SK-N-SH (cell line): ENCODE measurements around the gene ZNF592. TPM values are rescaled to one million over a fixed set of nuclear protein-coding genes. Genes with fewer than 3 reads are reported as not detected.

Source experiments
- CTCF ChIA-PET: fragments of 300-600, 350-600 bp; formaldehyde crosslinking; extraction: SDS; loops from one replicate; lab custom pipeline; 2021; lab: Yijun Ruan, JAX
- POLR2A ChIA-PET: fragments of 350-600 bp; sonication (Branson Sonifier 250); formaldehyde crosslinking; extraction: SDS; loops from one replicate; lab custom pipeline; 2020; ENCODE audit warnings: antibody characterized with exemption, inconsistent platforms; lab: Yijun Ruan, JAX
- DNase-seq: peaks from one replicate; pipeline ENCODE4 v3.0.0; 2012
- H2AFZ ChIP-seq: fragments of 200-600 bp; sonication (generic); 2 replicates; pipeline ENCODE4 v1.8.1; 2016; ENCODE audit warnings: antibody characterized with exemption, mild to moderate bottlenecking, low read depth
- H3F3A ChIP-seq: fragments of 200-600 bp; sonication (generic); replicated peaks from 2 replicates; pipeline ENCODE3; 2016; ENCODE audit warnings: antibody characterized with exemption, mild to moderate bottlenecking; ENCODE audit not compliant: insufficient read depth
- H3K27ac ChIP-seq, 2 experiments: fragments of 200-500 bp in 1 of 2; fragments of 200-600 bp in 1 of 2; sonication (Bioruptor generic) in 1 of 2; sonication (generic), shearing (Covaris generic) in 1 of 2; 2 replicates each; pipeline versions ENCODE4 v1.5.1 to v1.6.1; 2014 to 2016; ENCODE audit warnings: low read depth in 2 of 2, inconsistent platforms in 1 of 2, low read length in 1 of 2, mild to moderate bottlenecking in 1 of 2, mixed read lengths in 1 of 2
- H3K27me3 ChIP-seq: fragments of 200-600 bp; sonication (generic), shearing (Covaris generic); 2 replicates; pipeline ENCODE4 v1.6.1; 2016; ENCODE audit warnings: mixed run types; ENCODE audit not compliant: insufficient read depth
- H3K36me3 ChIP-seq, 2 experiments: fragments of 200-500 bp in 1 of 2; fragments of 200-600 bp in 1 of 2; sonication (Bioruptor generic) in 1 of 2; sonication (generic) in 1 of 2; replicated peaks in 1 of 2; 2 replicates each; pipeline versions ENCODE3 to v1.5.1; 2014 to 2016; ENCODE audit warnings: low read length in 1 of 2, mild to moderate bottlenecking in 1 of 2; ENCODE audit not compliant: insufficient read depth in 2 of 2, control insufficient read depth in 1 of 2
- H3K4me1 ChIP-seq, 2 experiments: fragments of 200-500 bp in 1 of 2; fragments of 200-600 bp in 1 of 2; sonication (Bioruptor generic) in 1 of 2; sonication (generic), shearing (Covaris generic) in 1 of 2; 2 replicates each; pipeline versions ENCODE4 v1.5.1 to v1.6.1; 2014 to 2016; ENCODE audit warnings: low read depth in 1 of 2, low read length in 1 of 2, mixed run types in 1 of 2; ENCODE audit not compliant: insufficient read depth in 2 of 2, control insufficient read depth in 1 of 2
- H3K4me2 ChIP-seq: fragments of 200-600 bp; sonication (generic), shearing (Covaris generic); 2 replicates; pipeline ENCODE4 v1.6.1; 2017; ENCODE audit warnings: mixed run types
- H3K4me3 ChIP-seq, 2 experiments: fragments of 200-500 bp in 1 of 2; fragments of 200-600 bp in 1 of 2; sonication (Bioruptor generic) in 1 of 2; sonication (generic), shearing (Covaris generic) in 1 of 2; 2 replicates each; pipeline versions ENCODE4 v1.5.1 to v1.8.1; 2014 to 2016; ENCODE audit warnings: low read depth in 2 of 2, inconsistent platforms in 1 of 2, low read length in 1 of 2, mild to moderate bottlenecking in 1 of 2, mixed read lengths in 1 of 2, moderate library complexity in 1 of 2
- H3K79me2 ChIP-seq: fragments of 200-600 bp; sonication (generic); 2 replicates; pipeline ENCODE4 v1.8.1; 2017; ENCODE audit warnings: mild to moderate bottlenecking; ENCODE audit not compliant: insufficient read depth
- H3K9ac ChIP-seq: fragments of 200-600 bp; sonication (generic); 2 replicates; pipeline ENCODE4 v1.6.1; 2017; ENCODE audit warnings: mixed run types
- H3K9me2 ChIP-seq: fragments of 200-600 bp; sonication (generic); 2 replicates; pipeline ENCODE4 v1.6.1; 2017; ENCODE audit warnings: mixed run types
- H3K9me3 ChIP-seq: fragments of 200-600 bp; sonication (generic); 2 replicates; pipeline ENCODE4 v1.6.1; 2017; ENCODE audit warnings: mixed run types, mild to moderate bottlenecking, moderate library complexity
- H4K20me1 ChIP-seq: fragments of 200-600 bp; sonication (generic); 2 replicates; pipeline ENCODE4 v1.6.1; 2017; ENCODE audit warnings: mild to moderate bottlenecking, mixed run types; ENCODE audit not compliant: insufficient read depth
- CHD2 ChIP-seq: fragments of 150-350 bp; IDR thresholded peaks from 2 replicates; pipeline ENCODE4 v1.6.1; 2018; ENCODE audit warnings: low read length; ENCODE audit not compliant: partially characterized antibody
- EZH2phosphoT487 ChIP-seq: fragments of 200-600 bp; sonication (generic); IDR thresholded peaks from 2 replicates; pipeline ENCODE4 v1.6.1; 2017; ENCODE audit warnings: low read depth, mixed run types, mild to moderate bottlenecking, antibody characterized with exemption, moderate library complexity, borderline replicate concordance
- GABPA ChIP-seq: IDR thresholded peaks from 2 replicates; pipeline ENCODE4 v1.4.0; 2012; ENCODE audit warnings: low read depth, mild to moderate bottlenecking
- GATA2 ChIP-seq: sonication (generic); formaldehyde crosslinking; IDR thresholded peaks from 2 replicates; pipeline ENCODE4 v1.5.0; 2020; ENCODE audit warnings: mild to moderate bottlenecking, missing genetic modification reagents
- JUND ChIP-seq: IDR thresholded peaks from 2 replicates; pipeline ENCODE4 v1.4.0; 2012
- MEF2A ChIP-seq: IDR thresholded peaks from 2 replicates; pipeline ENCODE4 v1.4.0; 2012; ENCODE audit warnings: low read depth, borderline replicate concordance
- NRF1 ChIP-seq: IDR thresholded peaks from 2 replicates; pipeline ENCODE4 v1.6.1; 2012; ENCODE audit warnings: low read depth, mild to moderate bottlenecking, low read length
- RAD21 ChIP-seq: IDR thresholded peaks from 2 replicates; pipeline ENCODE4 v1.6.1; 2012; ENCODE audit warnings: mild to moderate bottlenecking, low read length
- RXRA ChIP-seq: IDR thresholded peaks from 2 replicates; pipeline ENCODE4 v1.4.0; 2012; ENCODE audit warnings: low read depth, mild to moderate bottlenecking, borderline replicate concordance
- TCF12 ChIP-seq: IDR thresholded peaks from 2 replicates; pipeline ENCODE4 v1.4.0; 2012
- YY1 ChIP-seq: IDR thresholded peaks from 2 replicates; pipeline ENCODE4 v1.4.0; 2012; ENCODE audit warnings: low read depth, mild to moderate bottlenecking
- WGBS: methylation state at CpG from one replicate; pipeline ENCODE4 v1.1.6; 2017; ENCODE audit warnings: low lambda C conversion rate; 5-methylcytosine and 5-hydroxymethylcytosine counted together
- polyA plus RNA-seq, 3 experiments: library from polyadenylated mRNA; depleted of rRNA; stranded (reverse); fragments of >200 nt; gene quantifications; 2 replicates each; pipeline ENCODE4 v1.2.3, GENCODE V29; 2012
- TF ChIP-seq, protein P1 (sequence below): fragments of 150-350 bp; IDR thresholded peaks from 2 replicates; pipeline ENCODE4 v1.6.1; 2016; ENCODE audit warnings: mild to moderate bottlenecking, low read depth, low read length
- TF ChIP-seq, protein P2 (sequence below): IDR thresholded peaks from 2 replicates; pipeline ENCODE4 v1.4.0; 2012; ENCODE audit warnings: low read depth, borderline replicate concordance
- TF ChIP-seq, protein P3 (sequence below): IDR thresholded peaks from 2 replicates; pipeline ENCODE4 v1.6.1; 2012; ENCODE audit warnings: mild to moderate bottlenecking, low read depth, low read length, moderate library complexity

Gene ZNF592
- polyA plus RNA-seq, 1 of the 3 experiments (the other 2 are of a cell fraction): 8.0 TPM

DNA sequence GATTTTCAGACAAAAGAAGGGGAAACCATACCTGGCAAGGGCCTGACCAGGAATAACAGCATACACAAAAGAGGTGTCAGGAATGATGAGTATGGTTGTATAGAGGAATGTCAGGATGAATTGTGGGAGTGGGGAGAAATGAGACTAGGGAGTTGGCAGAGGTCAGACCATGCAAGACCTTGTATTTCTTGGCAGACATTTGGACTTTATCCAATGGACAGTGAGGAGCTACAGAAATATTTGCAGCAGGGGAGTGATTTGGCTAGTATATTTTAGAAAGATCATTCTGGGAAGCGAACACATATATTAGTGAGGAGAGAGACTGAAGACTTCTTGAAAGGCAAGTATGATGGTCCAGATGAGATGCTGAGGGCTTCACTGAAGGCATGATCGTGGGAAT, 43.4 kb downstream of the ZNF592 start:
- ChIA-PET CTCF (interaction anchor here (0.6 to 1.0 kb wide), 2 partner anchors 16 to 267 kb away, joined by 3 to 4 read pairs; no protein-coding TSS in a partner anchor), POLR2A (no interaction called here)
- no peak for DNase-seq
- no peaks in the 10 kb centered on the region for H3K9me2 ChIP-seq
- peaks cover 67% of the 10 kb centered on the region for H3K79me2 ChIP-seq
- TF ChIP-seq NRF1 (no peak), RXRA (0 out of 2 replicates have a peak, but pooled peaks have one; percentile 6)
- no peaks in the 10 kb centered on the region for H3K27me3 ChIP-seq
- no peak overlapping the region for H3K9ac ChIP-seq
- H3K36me3 ChIP-seq: peaks cover 34 to 52% of the 10 kb centered on the region in 2 experiments
- no peak overlapping the region for H2AFZ ChIP-seq
- H3K27ac ChIP-seq: no peak overlapping the region
- 96% methylated on average over 2 of the region's 2 CpGs for WGBS
- H3F3A ChIP-seq: no peaks in the 10 kb centered on the region
- no peaks in the 10 kb centered on the region for H3K9me3 ChIP-seq
- peaks cover 0 to 3% of the 10 kb centered on the region in 2 experiments; a peak in 1 of 4 replicates for H3K4me1 ChIP-seq
- peaks cover 17% of the 10 kb centered on the region for H4K20me1 ChIP-seq
- H3K4me2 ChIP-seq: no peak overlapping the region
- H3K4me3 ChIP-seq: no peak overlapping the region

DNA sequence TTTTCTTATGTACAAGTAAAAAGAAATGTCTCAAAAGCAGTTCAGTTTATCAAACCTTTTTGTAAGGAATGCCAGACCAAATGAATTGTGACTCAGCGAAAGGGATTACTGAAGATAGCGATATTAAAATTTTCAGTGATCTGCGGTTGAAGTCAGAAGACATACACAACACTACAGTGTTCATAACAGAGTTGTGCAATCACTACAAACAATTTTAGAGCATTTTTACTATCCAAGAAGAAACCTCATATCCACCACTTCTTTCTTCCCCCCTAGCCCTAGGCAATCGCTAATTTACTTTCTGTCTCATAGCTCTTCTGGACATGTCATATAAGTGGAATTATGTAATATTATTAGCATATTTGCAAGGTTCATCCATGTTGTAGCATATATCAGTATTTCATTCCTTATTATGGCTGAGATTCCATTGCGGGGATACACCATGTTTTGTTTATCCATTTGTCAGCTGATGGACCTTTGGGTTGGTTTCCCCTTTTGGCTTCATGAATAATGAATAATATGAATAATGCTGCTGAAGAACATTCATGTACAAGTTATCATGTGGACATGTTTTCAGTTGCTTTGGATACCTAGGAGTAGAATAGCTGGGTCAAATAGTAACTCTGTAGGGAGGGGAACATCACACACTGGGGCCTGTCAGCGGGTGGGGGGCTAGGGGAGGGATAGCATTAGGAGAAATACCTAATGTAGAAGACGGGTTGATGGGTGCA, 45.2 kb downstream of the ZNF592 start:
- Histone ChIP-seq H3K9me2 (no peaks in the 10 kb centered on the region), H3K9ac (no peak overlapping the region), H2AFZ (no peak overlapping the region), H4K20me1 (peaks cover 12% of the 10 kb centered on the region; the same call in 1 of the 2 replicates), H3K27me3 (no peaks in the 10 kb centered on the region), H3K4me2 (no peak overlapping the region), H3K4me1 (no peaks in the 10 kb centered on the region; a peak in 2 of 4 replicates), H3K9me3 (no peaks in the 10 kb centered on the region), H3F3A (no peaks in the 10 kb centered on the region), H3K27ac (no peak overlapping the region), H3K79me2 (peaks cover 58% of the 10 kb centered on the region)
- POLR2A ChIA-PET: no interaction called here
- WGBS: 84% methylated on average over 7 of the region's 7 CpGs
- CTCF ChIA-PET: no interaction called here
- no peak for TF ChIP-seq CHD2
- TF ChIP-seq, all 33 proteins: peak for 0
- H3K4me3 ChIP-seq: no peak overlapping the region
- no peak for DNase-seq
- H3K36me3 ChIP-seq: peaks cover 46 to 57% of the 10 kb centered on the region in 2 experiments

DNA sequence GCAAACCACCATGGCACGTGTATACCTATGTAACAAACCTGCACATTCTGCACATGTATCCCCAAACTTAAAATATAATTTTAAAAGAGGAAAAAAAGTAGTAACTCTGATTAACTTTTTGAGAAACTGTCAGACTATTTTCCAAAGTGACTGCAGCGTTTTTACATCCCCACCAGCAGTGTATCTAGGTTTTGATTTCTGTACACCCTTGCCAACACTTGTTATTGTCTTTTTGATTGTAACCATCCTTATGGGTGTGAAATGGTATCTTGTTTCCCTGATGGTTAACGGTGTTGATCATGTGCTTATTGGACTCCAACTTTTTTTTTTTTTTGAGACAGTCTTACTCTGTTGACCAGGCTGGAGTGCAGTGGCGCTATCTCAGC, 45.8 kb downstream of the ZNF592 start:
- H4K20me1 ChIP-seq: peaks cover 8% of the 10 kb centered on the region; the same call in 1 of the 2 replicates
- no peaks in the 10 kb centered on the region for H3K9me3 ChIP-seq
- no peaks in the 10 kb centered on the region; a peak in 2 of 4 replicates for H3K4me1 ChIP-seq
- no peaks in the 10 kb centered on the region for H3F3A ChIP-seq
- H3K4me2 ChIP-seq: no peak overlapping the region
- no peaks in the 10 kb centered on the region for H3K27me3 ChIP-seq
- H3K4me3 ChIP-seq: no peak overlapping the region
- peaks cover 51 to 59% of the 10 kb centered on the region in 2 experiments for H3K36me3 ChIP-seq
- 97% methylated on average over 4 of the region's 4 CpGs for WGBS
- no peak overlapping the region for H3K9ac ChIP-seq
- peaks cover 53% of the 10 kb centered on the region for H3K79me2 ChIP-seq
- DNase-seq: no peak
- POLR2A ChIA-PET: no interaction called here
- no peak overlapping the region for H3K27ac ChIP-seq
- no peak for TF ChIP-seq JUND
- no peak for TF ChIP-seq TCF12
- no peak for TF ChIP-seq GATA2 (CRISPR knock-in tag)
- TF ChIP-seq, protein P1, sequence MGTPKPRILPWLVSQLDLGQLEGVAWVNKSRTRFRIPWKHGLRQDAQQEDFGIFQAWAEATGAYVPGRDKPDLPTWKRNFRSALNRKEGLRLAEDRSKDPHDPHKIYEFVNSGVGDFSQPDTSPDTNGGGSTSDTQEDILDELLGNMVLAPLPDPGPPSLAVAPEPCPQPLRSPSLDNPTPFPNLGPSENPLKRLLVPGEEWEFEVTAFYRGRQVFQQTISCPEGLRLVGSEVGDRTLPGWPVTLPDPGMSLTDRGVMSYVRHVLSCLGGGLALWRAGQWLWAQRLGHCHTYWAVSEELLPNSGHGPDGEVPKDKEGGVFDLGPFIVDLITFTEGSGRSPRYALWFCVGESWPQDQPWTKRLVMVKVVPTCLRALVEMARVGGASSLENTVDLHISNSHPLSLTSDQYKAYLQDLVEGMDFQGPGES: no peak
- TF ChIP-seq EZH2phosphoT487: no peak
- no peak for TF ChIP-seq NRF1
- TF ChIP-seq, protein P2, sequence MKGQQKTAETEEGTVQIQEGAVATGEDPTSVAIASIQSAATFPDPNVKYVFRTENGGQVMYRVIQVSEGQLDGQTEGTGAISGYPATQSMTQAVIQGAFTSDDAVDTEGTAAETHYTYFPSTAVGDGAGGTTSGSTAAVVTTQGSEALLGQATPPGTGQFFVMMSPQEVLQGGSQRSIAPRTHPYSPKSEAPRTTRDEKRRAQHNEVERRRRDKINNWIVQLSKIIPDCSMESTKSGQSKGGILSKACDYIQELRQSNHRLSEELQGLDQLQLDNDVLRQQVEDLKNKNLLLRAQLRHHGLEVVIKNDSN: no peak
- TF ChIP-seq, protein P3, sequence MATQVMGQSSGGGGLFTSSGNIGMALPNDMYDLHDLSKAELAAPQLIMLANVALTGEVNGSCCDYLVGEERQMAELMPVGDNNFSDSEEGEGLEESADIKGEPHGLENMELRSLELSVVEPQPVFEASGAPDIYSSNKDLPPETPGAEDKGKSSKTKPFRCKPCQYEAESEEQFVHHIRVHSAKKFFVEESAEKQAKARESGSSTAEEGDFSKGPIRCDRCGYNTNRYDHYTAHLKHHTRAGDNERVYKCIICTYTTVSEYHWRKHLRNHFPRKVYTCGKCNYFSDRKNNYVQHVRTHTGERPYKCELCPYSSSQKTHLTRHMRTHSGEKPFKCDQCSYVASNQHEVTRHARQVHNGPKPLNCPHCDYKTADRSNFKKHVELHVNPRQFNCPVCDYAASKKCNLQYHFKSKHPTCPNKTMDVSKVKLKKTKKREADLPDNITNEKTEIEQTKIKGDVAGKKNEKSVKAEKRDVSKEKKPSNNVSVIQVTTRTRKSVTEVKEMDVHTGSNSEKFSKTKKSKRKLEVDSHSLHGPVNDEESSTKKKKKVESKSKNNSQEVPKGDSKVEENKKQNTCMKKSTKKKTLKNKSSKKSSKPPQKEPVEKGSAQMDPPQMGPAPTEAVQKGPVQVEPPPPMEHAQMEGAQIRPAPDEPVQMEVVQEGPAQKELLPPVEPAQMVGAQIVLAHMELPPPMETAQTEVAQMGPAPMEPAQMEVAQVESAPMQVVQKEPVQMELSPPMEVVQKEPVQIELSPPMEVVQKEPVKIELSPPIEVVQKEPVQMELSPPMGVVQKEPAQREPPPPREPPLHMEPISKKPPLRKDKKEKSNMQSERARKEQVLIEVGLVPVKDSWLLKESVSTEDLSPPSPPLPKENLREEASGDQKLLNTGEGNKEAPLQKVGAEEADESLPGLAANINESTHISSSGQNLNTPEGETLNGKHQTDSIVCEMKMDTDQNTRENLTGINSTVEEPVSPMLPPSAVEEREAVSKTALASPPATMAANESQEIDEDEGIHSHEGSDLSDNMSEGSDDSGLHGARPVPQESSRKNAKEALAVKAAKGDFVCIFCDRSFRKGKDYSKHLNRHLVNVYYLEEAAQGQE: no peak
- no peak for TF ChIP-seq MEF2A
- TF ChIP-seq GABPA: no peak
- no peak for TF ChIP-seq RAD21
- TF ChIP-seq YY1: no peak
- TF ChIP-seq CHD2: no peak
- no peaks in the 10 kb centered on the region for H3K9me2 ChIP-seq
- CTCF ChIA-PET: no interaction called here
- no peak overlapping the region for H2AFZ ChIP-seq
